SH-SY5Y (cell line): ENCODE measurements around the gene MARCHF3.

ENCODE experiments used
- GATA2 ChIP-seq: IDR thresholded peaks from 2 replicates; pipeline ENCODE4 v1.6.1; 2011; ENCODE audit warnings: mild to moderate bottlenecking, low read depth, low read length
- GATA3 ChIP-seq: IDR thresholded peaks from 2 replicates; pipeline ENCODE4 v1.6.1; 2011; ENCODE audit warnings: low read depth, mild to moderate bottlenecking, low read length, moderate library complexity

- no peak for TF ChIP-seq GATA3
- no peak for TF ChIP-seq GATA2
These were observed 184.0 kb downstream of the MARCHF3 start for GRCh38 chr5:126846344-126846743.
